BE2C (cell line): Measurements from ENCODE around the gene MGA.

Experiments
- DNase-seq: peaks from one replicate; pipeline ENCODE4 v3.0.0-alpha.2; 2020
- H3K27me3 ChIP-seq: fragments of 250-450 bp; sonication (Bioruptor Pico); 2 replicates; pipeline ENCODE4 v1.5.1; 2020; ENCODE audit warnings: mild to moderate bottlenecking
- H3K36me3 ChIP-seq: fragments of 250-450 bp; sonication (Bioruptor Pico); 2 replicates; pipeline ENCODE4 v1.5.1; 2020; ENCODE audit warnings: mild to moderate bottlenecking
- H3K4me1 ChIP-seq: fragments of 250-450 bp; sonication (Bioruptor Pico); 2 replicates; pipeline ENCODE4 v1.5.1; 2020
- H3K4me3 ChIP-seq: 2 replicates; pipeline ENCODE4 v1.5.1; 2011; ENCODE audit warnings: low read depth, low read length
- H3K9me3 ChIP-seq: fragments of 250-450 bp; sonication (Bioruptor Pico); 2 replicates; pipeline ENCODE4 v1.5.1; 2020
- TF ChIP-seq, protein P1 (sequence below): IDR thresholded peaks from 2 replicates; pipeline ENCODE4 v1.5.1; 2012; ENCODE audit warnings: mild to moderate bottlenecking, low read depth, low read length

The MGA gene

DNA sequence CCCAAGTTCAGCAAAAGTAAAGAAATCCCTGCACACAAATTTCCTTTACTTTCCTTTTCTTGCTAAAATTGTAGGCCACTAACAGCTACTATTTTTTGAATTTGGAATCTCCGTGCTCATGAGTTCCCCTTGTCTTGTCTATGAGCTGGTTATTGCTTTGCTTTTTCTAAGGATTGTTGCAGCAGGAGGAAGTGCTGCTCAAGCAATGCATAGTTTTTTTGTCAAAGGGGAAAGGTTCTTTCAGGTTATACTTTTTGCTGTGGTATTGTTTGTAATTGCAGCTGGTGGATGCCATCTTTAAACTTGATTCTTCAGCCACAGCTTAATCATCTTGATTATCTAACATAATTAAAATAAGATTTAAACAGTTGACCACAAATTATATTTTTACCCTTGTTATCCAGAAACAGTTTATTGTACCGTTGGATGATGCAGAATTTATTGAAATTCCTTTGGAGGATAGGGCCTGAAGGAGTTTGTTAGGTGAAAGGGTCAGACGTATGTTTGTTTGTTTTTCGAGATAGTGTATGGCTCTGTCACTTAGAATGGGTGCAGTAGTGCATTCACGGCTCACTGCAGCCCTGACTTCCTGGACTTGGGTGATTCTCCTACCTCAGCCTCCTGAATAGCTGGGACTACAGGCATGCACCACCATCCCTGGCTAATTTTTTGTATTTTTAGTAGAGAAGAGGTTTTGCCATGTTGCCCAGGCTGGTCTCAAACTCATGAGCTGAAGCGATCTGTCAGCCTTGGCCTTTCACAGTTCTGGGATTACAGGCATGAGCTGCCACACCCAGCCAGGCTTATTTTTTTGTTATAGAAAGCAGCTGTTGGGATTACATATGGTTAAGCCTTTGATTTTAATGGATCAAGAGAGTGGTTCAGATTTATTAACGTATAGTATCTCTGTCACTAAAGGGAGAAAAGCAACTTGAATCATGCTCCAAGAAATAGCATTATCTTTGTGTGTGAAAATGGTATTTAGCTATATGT lies 11.7 kb downstream of the MGA start:
- no peak for DNase-seq
- Histone ChIP-seq H3K4me1 (no peaks in the 10 kb centered on the region), H3K4me3 (no peak overlapping the region), H3K9me3 (no peaks in the 10 kb centered on the region), H3K27me3 (no peaks in the 10 kb centered on the region), H3K36me3 (peaks cover 21% of the 10 kb centered on the region)
- TF ChIP-seq, protein P1, sequence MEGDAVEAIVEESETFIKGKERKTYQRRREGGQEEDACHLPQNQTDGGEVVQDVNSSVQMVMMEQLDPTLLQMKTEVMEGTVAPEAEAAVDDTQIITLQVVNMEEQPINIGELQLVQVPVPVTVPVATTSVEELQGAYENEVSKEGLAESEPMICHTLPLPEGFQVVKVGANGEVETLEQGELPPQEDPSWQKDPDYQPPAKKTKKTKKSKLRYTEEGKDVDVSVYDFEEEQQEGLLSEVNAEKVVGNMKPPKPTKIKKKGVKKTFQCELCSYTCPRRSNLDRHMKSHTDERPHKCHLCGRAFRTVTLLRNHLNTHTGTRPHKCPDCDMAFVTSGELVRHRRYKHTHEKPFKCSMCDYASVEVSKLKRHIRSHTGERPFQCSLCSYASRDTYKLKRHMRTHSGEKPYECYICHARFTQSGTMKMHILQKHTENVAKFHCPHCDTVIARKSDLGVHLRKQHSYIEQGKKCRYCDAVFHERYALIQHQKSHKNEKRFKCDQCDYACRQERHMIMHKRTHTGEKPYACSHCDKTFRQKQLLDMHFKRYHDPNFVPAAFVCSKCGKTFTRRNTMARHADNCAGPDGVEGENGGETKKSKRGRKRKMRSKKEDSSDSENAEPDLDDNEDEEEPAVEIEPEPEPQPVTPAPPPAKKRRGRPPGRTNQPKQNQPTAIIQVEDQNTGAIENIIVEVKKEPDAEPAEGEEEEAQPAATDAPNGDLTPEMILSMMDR: no peak

DNA sequence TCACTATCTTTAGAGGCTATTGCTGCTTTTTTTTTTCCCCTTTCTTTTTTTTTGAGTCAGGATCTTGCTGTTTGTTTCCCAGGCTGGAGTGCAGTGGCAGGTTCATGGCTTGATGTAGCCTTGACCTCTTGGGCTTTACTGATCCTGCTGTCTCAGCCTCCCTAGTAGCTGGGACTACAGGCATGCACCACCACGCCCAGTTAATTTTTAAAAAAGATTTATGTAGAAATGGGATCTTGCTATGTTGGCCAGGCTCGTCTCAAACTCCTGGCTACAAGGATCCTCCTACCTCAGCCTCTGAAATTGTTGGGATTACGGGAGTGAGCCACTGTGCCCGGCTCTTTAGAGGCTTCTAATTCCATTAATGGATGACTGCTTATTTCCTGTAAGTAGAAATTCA lies 15.1 kb downstream of the MGA start:
- no peaks in the 10 kb centered on the region; the same call in 1 of the 2 replicates for H3K9me3 ChIP-seq
- H3K27me3 ChIP-seq: no peaks in the 10 kb centered on the region
- TF ChIP-seq, protein P1: no peak
- DNase-seq: no peak
- H3K4me1 ChIP-seq: no peaks in the 10 kb centered on the region
- H3K4me3 ChIP-seq: no peak overlapping the region
- peaks cover 15% of the 10 kb centered on the region for H3K36me3 ChIP-seq

DNA sequence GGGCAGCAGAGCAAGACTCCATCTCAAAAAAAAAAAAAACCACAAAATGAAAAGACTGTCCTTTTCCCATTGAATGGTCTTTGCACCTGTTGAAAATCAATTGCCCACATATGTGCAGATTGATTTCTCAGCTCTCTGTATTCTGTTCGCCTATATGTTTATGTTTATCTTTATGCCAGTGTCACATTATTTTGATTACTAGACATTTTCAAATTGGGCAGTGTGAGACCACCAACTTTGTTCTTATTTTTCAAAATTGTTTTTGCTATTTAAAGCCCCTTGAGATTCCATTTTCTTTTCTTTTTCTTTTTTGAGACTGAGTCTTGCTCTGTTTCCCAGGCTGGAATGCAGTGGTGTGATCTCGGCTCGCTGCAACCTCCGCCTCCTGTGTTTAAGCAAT lies 18.5 kb downstream of the MGA start:
- DNase-seq: no peak
- TF ChIP-seq, protein P1: no peak
- Histone ChIP-seq H3K9me3 (no peaks in the 10 kb centered on the region; the same call in 1 of the 2 replicates), H3K4me1 (no peaks in the 10 kb centered on the region), H3K4me3 (no peak overlapping the region), H3K36me3 (peaks cover 16% of the 10 kb centered on the region; the same call in 1 of the 2 replicates), H3K27me3 (no peaks in the 10 kb centered on the region)

DNA sequence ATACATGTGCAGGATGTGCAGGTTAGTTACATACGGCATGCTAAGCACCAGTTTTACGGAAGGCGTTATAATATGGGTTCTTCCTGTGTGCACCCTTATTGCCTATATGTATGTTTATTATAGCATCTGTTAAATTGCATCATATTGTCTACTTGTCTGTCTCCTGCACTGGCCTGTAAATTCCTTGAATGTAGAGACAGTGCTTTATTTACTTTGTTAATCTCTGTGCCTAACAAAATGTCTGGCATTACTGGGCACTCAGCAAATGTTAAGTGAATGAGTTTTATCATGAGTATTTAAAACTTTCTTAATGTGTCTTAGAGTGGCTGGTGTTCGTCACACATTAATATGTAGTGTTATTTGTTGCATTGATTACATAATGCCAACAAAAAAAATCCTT lies 23.8 kb downstream of the MGA start:
- H3K4me1 ChIP-seq: no peaks in the 10 kb centered on the region
- DNase-seq: no peak
- H3K36me3 ChIP-seq: peaks cover 6% of the 10 kb centered on the region; the same call in 1 of the 2 replicates
- H3K9me3 ChIP-seq: no peaks in the 10 kb centered on the region; the same call in 1 of the 2 replicates
- no peaks in the 10 kb centered on the region for H3K27me3 ChIP-seq
- TF ChIP-seq, protein P1: no peak
- H3K4me3 ChIP-seq: no peak overlapping the region

DNA sequence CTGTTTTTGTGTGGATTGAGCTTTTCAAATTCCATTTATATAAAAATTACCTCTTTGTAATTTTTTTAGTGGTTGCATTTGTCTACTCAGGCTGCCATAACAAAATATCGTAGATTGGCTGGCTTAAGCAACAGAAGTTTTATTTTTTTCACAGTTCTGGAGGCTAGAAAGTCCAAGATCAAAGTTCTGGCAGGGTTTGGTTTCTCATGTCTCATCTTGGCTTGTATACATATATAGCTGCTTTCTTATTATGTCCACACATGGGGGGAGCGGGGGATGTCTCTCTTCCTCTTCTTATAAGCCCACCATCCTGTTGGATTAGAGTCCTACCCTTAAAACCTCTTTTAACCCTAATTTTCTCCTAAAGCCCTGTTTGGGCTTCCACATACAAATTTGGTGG lies 28.5 kb downstream of the MGA start:
- no peaks in the 10 kb centered on the region for H3K4me1 ChIP-seq

More for the DNA sequence above, 28.5 kb downstream of the MGA start:
- no peak for DNase-seq
- H3K27me3 ChIP-seq: no peaks in the 10 kb centered on the region
- TF ChIP-seq, protein P1: no peak
- no peaks in the 10 kb centered on the region for H3K36me3 ChIP-seq
- H3K4me3 ChIP-seq: no peak overlapping the region
- 0 out of 2 replicates have a peak, but pooled peaks cover 3% of the 10 kb centered on the region for H3K9me3 ChIP-seq
